H9 (cell line): Measurements from ENCODE around the gene DNAJC6. TPM values are rescaled to one million over a fixed set of nuclear protein-coding genes. Genes with fewer than 3 reads are reported as not detected.

Source experiments
- DNase-seq: peaks from one replicate; pipeline ENCODE4 v3.0.0-alpha.2; 2017
- H2AFZ ChIP-seq: one replicate; pipeline ENCODE4 v1.6.1; 2013; ENCODE audit warnings: mild to moderate bottlenecking, low read length, control low read depth, moderate library complexity
- H2AK5ac ChIP-seq: 2 replicates; pipeline ENCODE4 v1.6.1; 2013; ENCODE audit warnings: low read length, control low read depth, mixed read lengths; ENCODE audit not compliant: insufficient read length
- H2BK120ac ChIP-seq: one replicate; pipeline ENCODE4 v1.6.1; 2013; ENCODE audit warnings: low read depth, mild to moderate bottlenecking, low read length, control low read depth, inconsistent platforms; ENCODE audit not compliant: poor library complexity, severe bottlenecking
- H2BK12ac ChIP-seq: 2 replicates; pipeline ENCODE4 v1.6.1; 2013; ENCODE audit warnings: low read length, control low read depth, mixed read lengths, low read depth; ENCODE audit not compliant: insufficient read length
- H2BK15ac ChIP-seq: 2 replicates; pipeline ENCODE4 v1.6.1; 2013; ENCODE audit warnings: low read depth, low read length, control low read depth
- H2BK20ac ChIP-seq: one replicate; pipeline ENCODE4 v1.6.1; 2013; ENCODE audit warnings: low read depth, mild to moderate bottlenecking, low read length, control low read depth, inconsistent platforms; ENCODE audit not compliant: poor library complexity, severe bottlenecking
- H2BK5ac ChIP-seq: 2 replicates; pipeline ENCODE4 v1.6.1; 2013; ENCODE audit warnings: low read length, control low read depth, mixed read lengths; ENCODE audit not compliant: insufficient read length
- H3K14ac ChIP-seq: 2 replicates; pipeline ENCODE4 v1.6.1; 2013; ENCODE audit warnings: low read length, control low read depth; ENCODE audit not compliant: insufficient read depth
- H3K18ac ChIP-seq: 2 replicates; pipeline ENCODE4 v1.6.1; 2013; ENCODE audit warnings: low read depth, mild to moderate bottlenecking, mixed read lengths, low read length, control low read depth; ENCODE audit not compliant: insufficient read length
- H3K23ac ChIP-seq: 2 replicates; pipeline ENCODE4 v1.6.1; 2013; ENCODE audit warnings: low read length, control low read depth, mixed read lengths, low read depth; ENCODE audit not compliant: insufficient read length
- H3K23me2 ChIP-seq: 2 replicates; pipeline ENCODE4 v1.6.1; 2013; ENCODE audit warnings: low read depth, mild to moderate bottlenecking, mixed read lengths, low read length, control low read depth; ENCODE audit not compliant: insufficient read length, poor library complexity, severe bottlenecking
- H3K27ac ChIP-seq: 2 replicates; pipeline ENCODE4 v1.5.1; 2013; ENCODE audit warnings: low read length, control low read depth, mixed read lengths, low read depth; ENCODE audit not compliant: insufficient read length
- H3K27me3 ChIP-seq: 2 replicates; pipeline ENCODE4 v1.6.1; 2013; ENCODE audit warnings: low read length, control low read depth, inconsistent platforms; ENCODE audit not compliant: insufficient read depth
- H3K4ac ChIP-seq: 2 replicates; pipeline ENCODE4 v1.6.1; 2013; ENCODE audit warnings: low read depth, mild to moderate bottlenecking, control low read depth, inconsistent platforms, low read length, moderate library complexity
- H3K4me1 ChIP-seq: 2 replicates; pipeline ENCODE4 v1.6.1; 2013; ENCODE audit warnings: low read length, control low read depth, inconsistent platforms; ENCODE audit not compliant: insufficient read depth
- H3K4me2 ChIP-seq: 2 replicates; pipeline ENCODE4 v1.6.1; 2013; ENCODE audit warnings: low read length, control low read depth, mixed read lengths; ENCODE audit not compliant: insufficient read length, insufficient read depth
- H3K56ac ChIP-seq: 2 replicates; pipeline ENCODE4 v1.6.1; 2013; ENCODE audit warnings: low read depth, mild to moderate bottlenecking, mixed read lengths, low read length, control low read depth; ENCODE audit not compliant: insufficient read length
- H3K79me1 ChIP-seq: 2 replicates; pipeline ENCODE4 v1.6.1; 2013; ENCODE audit warnings: low read depth, mild to moderate bottlenecking, moderate library complexity, low read length, control low read depth, inconsistent platforms; ENCODE audit not compliant: insufficient read depth, poor library complexity, severe bottlenecking
- H3K79me2 ChIP-seq: 2 replicates; pipeline ENCODE4 v1.6.1; 2013; ENCODE audit warnings: low read length, control low read depth, inconsistent platforms; ENCODE audit not compliant: insufficient read depth
- H3K9ac ChIP-seq: 2 replicates; pipeline ENCODE4 v1.6.1; 2013; ENCODE audit warnings: low read length, control low read depth, mixed read lengths; ENCODE audit not compliant: insufficient read length; ENCODE audit errors: extremely low read depth
- H3K9me3 ChIP-seq: one replicate; pipeline ENCODE4 v1.6.1; 2013; ENCODE audit warnings: low read depth, low read length, inconsistent platforms; ENCODE audit not compliant: control insufficient read depth
- H3T11ph ChIP-seq: one replicate; pipeline ENCODE4 v1.6.1; 2013; ENCODE audit warnings: mild to moderate bottlenecking, low read length, control low read depth, inconsistent platforms
- H4K20me1 ChIP-seq: one replicate; pipeline ENCODE4 v1.6.1; 2013; ENCODE audit not compliant: control insufficient read depth, insufficient read length, insufficient read depth
- H4K5ac ChIP-seq: 2 replicates; pipeline ENCODE4 v1.6.1; 2013; ENCODE audit warnings: low read depth, mild to moderate bottlenecking, mixed read lengths, low read length, control low read depth; ENCODE audit not compliant: insufficient read length
- H4K8ac ChIP-seq: replicated peaks from 2 replicates; pipeline ENCODE4 v1.6.1; 2013; ENCODE audit warnings: low read length, control low read depth, mixed read lengths, low read depth; ENCODE audit not compliant: insufficient read length
- H4K91ac ChIP-seq: 2 replicates; pipeline ENCODE4 v1.6.1; 2013; ENCODE audit warnings: low read depth, mild to moderate bottlenecking, moderate library complexity, mixed read lengths, low read length, control low read depth; ENCODE audit not compliant: insufficient read length
- H3K27ac Mint-ChIP-seq, 3 experiments: 2 replicates in 2 of 3; 3 replicates in 1 of 3; pipeline ENCODE4 v1.8.0; 2020 to 2021; ENCODE audit warnings: mixed read lengths in 3 of 3, mild to moderate bottlenecking in 1 of 3, moderate library complexity in 1 of 3
- H3K27me3 Mint-ChIP-seq: 2 replicates; pipeline ENCODE4 v1.8.0; 2021; ENCODE audit warnings: low read depth, mild to moderate bottlenecking, moderate library complexity, mixed read lengths
- H3K36me3 Mint-ChIP-seq, 3 experiments: 2 replicates in 2 of 3; 3 replicates in 1 of 3; pipeline ENCODE4 v1.8.0; 2020 to 2021; ENCODE audit warnings: low read depth in 3 of 3, mixed read lengths in 3 of 3; ENCODE audit not compliant: insufficient read depth in 1 of 3
- H3K4me1 Mint-ChIP-seq, 2 experiments: 2 replicates each; pipeline ENCODE4 v1.8.0; 2020; ENCODE audit warnings: mixed read lengths in 2 of 2
- H3K4me3 Mint-ChIP-seq, 2 experiments: 2 replicates in 1 of 2; 3 replicates in 1 of 2; pipeline ENCODE4 v1.8.0; 2020 to 2021; ENCODE audit warnings: mild to moderate bottlenecking in 2 of 2, mixed read lengths in 2 of 2, moderate library complexity in 1 of 2
- H3K9me3 Mint-ChIP-seq, 2 experiments: 2 replicates in 1 of 2; 3 replicates in 1 of 2; pipeline ENCODE4 v1.8.0; 2020; ENCODE audit warnings: mild to moderate bottlenecking in 2 of 2, mixed read lengths in 2 of 2, moderate library complexity in 1 of 2
- WGBS: extraction: QIAGEN DNeasy Blood & Tissue Kit; methylation state at CpG from one replicate; pipeline ENCODE4 v1.1.7; 2013; ENCODE audit warnings: missing lambda C conversion rate, low lambda C conversion rate, mixed read lengths; ENCODE audit not compliant: insufficient read length; ENCODE audit errors: extremely low coverage; 5-methylcytosine and 5-hydroxymethylcytosine counted together
- total RNA-seq: library from RNA; stranded (reverse); gene quantifications from 2 replicates; pipeline ENCODE4 v1.2.1, GENCODE V29; 2021
- TF ChIP-seq, protein P1 (sequence below): fragments of 200-600 bp; sonication (generic); conservative IDR thresholded peaks from 3 replicates; pipeline ENCODE4 v1.8.0; 2021; ENCODE audit warnings: antibody characterized with exemption, mild to moderate bottlenecking

Gene DNAJC6
- total RNA-seq, 1 experiment from 2014 or later = 2.2 TPM

DNA sequence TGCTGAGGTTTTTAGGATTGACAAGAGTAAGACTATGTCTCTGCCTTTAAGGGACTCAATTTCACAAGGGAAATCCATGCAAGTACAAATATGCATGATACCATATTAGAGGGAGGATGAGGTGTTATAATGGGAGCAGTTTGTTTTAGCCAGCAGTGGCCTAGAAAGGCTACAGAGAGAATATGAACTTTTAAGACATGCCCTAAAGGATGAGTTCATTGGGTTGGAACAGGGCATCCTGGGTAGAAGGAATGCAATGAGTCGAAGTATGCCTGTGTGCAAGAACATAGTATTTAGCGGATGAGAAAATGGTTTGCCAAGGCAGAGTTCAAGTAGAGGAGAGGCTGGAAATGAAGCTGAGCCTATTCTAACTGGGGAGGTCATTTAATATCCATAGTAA, 78.5 kb downstream of the DNAJC6 start:
- H3K4me2 ChIP-seq = no peak overlapping the region
- H3K27me3 Mint-ChIP-seq = no peaks in the 10 kb centered on the region
- H2BK12ac ChIP-seq = no peak overlapping the region
- no peak overlapping the region for H3K9ac ChIP-seq
- H2BK15ac ChIP-seq = no peak overlapping the region
- H3K4me3 Mint-ChIP-seq = no peak overlapping the region
- H3K9me3 Mint-ChIP-seq = peaks cover 4 to 5% of the 10 kb centered on the region in 2 experiments; a peak in 4 of 5 replicates
- peaks cover 4 to 8% (median 5%) of the 10 kb centered on the region in 3 experiments; a peak in 6 of 7 replicates for H3K36me3 Mint-ChIP-seq
- no peaks in the 10 kb centered on the region for H3K23me2 ChIP-seq
- H3K4me1 ChIP-seq = no peaks in the 10 kb centered on the region
- H3K79me1 ChIP-seq = no peaks in the 10 kb centered on the region
- TF ChIP-seq, protein P1, sequence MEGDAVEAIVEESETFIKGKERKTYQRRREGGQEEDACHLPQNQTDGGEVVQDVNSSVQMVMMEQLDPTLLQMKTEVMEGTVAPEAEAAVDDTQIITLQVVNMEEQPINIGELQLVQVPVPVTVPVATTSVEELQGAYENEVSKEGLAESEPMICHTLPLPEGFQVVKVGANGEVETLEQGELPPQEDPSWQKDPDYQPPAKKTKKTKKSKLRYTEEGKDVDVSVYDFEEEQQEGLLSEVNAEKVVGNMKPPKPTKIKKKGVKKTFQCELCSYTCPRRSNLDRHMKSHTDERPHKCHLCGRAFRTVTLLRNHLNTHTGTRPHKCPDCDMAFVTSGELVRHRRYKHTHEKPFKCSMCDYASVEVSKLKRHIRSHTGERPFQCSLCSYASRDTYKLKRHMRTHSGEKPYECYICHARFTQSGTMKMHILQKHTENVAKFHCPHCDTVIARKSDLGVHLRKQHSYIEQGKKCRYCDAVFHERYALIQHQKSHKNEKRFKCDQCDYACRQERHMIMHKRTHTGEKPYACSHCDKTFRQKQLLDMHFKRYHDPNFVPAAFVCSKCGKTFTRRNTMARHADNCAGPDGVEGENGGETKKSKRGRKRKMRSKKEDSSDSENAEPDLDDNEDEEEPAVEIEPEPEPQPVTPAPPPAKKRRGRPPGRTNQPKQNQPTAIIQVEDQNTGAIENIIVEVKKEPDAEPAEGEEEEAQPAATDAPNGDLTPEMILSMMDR = no peak
- H4K5ac ChIP-seq = no peak overlapping the region
- H2AK5ac ChIP-seq = no peak overlapping the region
- H2BK20ac ChIP-seq = no peak overlapping the region
- H3K79me2 ChIP-seq = no peaks in the 10 kb centered on the region
- H3K27me3 ChIP-seq = no peaks in the 10 kb centered on the region
- no peak overlapping the region for H3T11ph ChIP-seq
- no peak overlapping the region for H2AFZ ChIP-seq
- peaks cover 4 to 14% of the 10 kb centered on the region in 2 experiments for H3K4me1 Mint-ChIP-seq
- H3K9me3 ChIP-seq = peaks cover 10% of the 10 kb centered on the region
- H3K14ac ChIP-seq = no peak overlapping the region
- no peak overlapping the region for H4K91ac ChIP-seq
- no peak overlapping the region for H3K4ac ChIP-seq
- no peak overlapping the region for H3K18ac ChIP-seq
- no CpG with 5 or more reads among the region's 2 CpGs for WGBS
- no peak overlapping the region for H3K27ac ChIP-seq
- H2BK5ac ChIP-seq = no peak overlapping the region
- DNase-seq = no peak
- no peaks in the 10 kb centered on the region for H4K20me1 ChIP-seq
- H2BK120ac ChIP-seq = no peak overlapping the region
- H3K23ac ChIP-seq = no peak overlapping the region
- H3K56ac ChIP-seq = no peak overlapping the region
- H3K27ac Mint-ChIP-seq = no peak overlapping the region
- no peak overlapping the region for H4K8ac ChIP-seq
